HL-60/S4 (cell line): ENCODE measurements around the gene CEP290.
"Not testable (repeated sequence)": the region's sequence is repeated elsewhere in the genome, so short reads cannot be mapped to it uniquely, and the experiment has no call there.

ENCODE experiments used
- in situ Hi-C: fragments of 300-500 bp; cut with MboI; formaldehyde crosslinking; loops from 2 replicates; pipeline ENCODE4 v1.14.3; 2022; ENCODE audit warnings: low sequenced_read_pairs

CEP290 gene

GRCh38 chr12:88056571-88056970 is 85.3 kb downstream of the CEP290 start:
- in situ Hi-C loops: no loop called here

GRCh38 chr12:88052686-88053085 is 89.2 kb downstream of the CEP290 start:
- in situ Hi-C loops: no loop called here

- in situ Hi-C loops: no loop called here
Observed at GRCh38 chr12:88044035-88044434, 97.9 kb downstream of the CEP290 start.

- in situ Hi-C loops: no loop called here
Observed at GRCh38 chr12:88037770-88038169, 104.1 kb downstream of the CEP290 start.

GRCh38 chr12:88036353-88036965 is 105.4 kb downstream of the CEP290 start:
- in situ Hi-C loops: no loop called here

GRCh38 chr12:88035907-88036289 is 106.0 kb downstream of the CEP290 start:
- in situ Hi-C loops: no loop called here

GRCh38 chr12:88035271-88035906 is 106.5 kb downstream of the CEP290 start:
- in situ Hi-C loops: no loop called here

GRCh38 chr12:88031161-88031560 is 110.7 kb downstream of the CEP290 start:
- in situ Hi-C loops: not testable (repeated sequence)

- in situ Hi-C loops: no loop called here
Observed at GRCh38 chr12:88029093-88029665, 112.7 kb downstream of the CEP290 start, which contains the start of gene C12orf50. TSS of gene C12orf50 (minus strand) at chr12:88029401. CDS start at chr12:88026962, 2,439 bp downstream.

- in situ Hi-C loops: no loop called here
Observed at GRCh38 chr12:88026196-88026595, 115.7 kb downstream of the CEP290 start.

- in situ Hi-C loops: no loop called here
Observed at GRCh38 chr12:88017964-88018363, 123.9 kb downstream of the CEP290 start.

- in situ Hi-C loops: no loop called here
Observed at GRCh38 chr12:88015825-88016224, 126.1 kb downstream of the CEP290 start.

- in situ Hi-C loops: no loop called here
Observed at GRCh38 chr12:88011755-88012154, 130.1 kb downstream of the CEP290 start.

- in situ Hi-C loops: no loop called here
Observed at GRCh38 chr12:88006351-88006750, 135.5 kb downstream of the CEP290 start.

- in situ Hi-C loops: no loop called here
Observed at GRCh38 chr12:88001327-88001726, 140.6 kb downstream of the CEP290 start.
